GM12878 (cell line): ENCODE data around the gene GPR61. TPM values are rescaled to one million over a fixed set of nuclear protein-coding genes. Genes with fewer than 3 reads are reported as not detected.

Experiments
- ATAC-seq: fragments of 200-7000 bp; cut with Tn5 transposase; 3 replicates; pipeline ENCODE4 v1.9.1; 2020; ENCODE audit warnings: mild to moderate bottlenecking, moderate library complexity
- BruUV-seq: library from RNA; stranded (reverse); fragments of 400-500 nt; replicated peaks from 2 replicates; lab custom pipeline; 2021; lab: Mats Ljungman, UMichigan
- CTCF ChIA-PET: fragments of 300-600 bp; sonication (Branson Sonifier 250); formaldehyde crosslinking; extraction: SDS; loops from one replicate; lab custom pipeline; 2021; ENCODE audit warnings: inconsistent platforms; lab: Yijun Ruan, JAX
- POLR2A ChIA-PET: fragments of 350-600 bp; formaldehyde crosslinking; extraction: SDS; loops from one replicate; lab custom pipeline; 2021; ENCODE audit warnings: inconsistent platforms; lab: Charles Lee
- RAD21 ChIA-PET: fragments of 300-600 bp; sonication (Branson Sonifier 250); formaldehyde crosslinking; loops from one replicate; lab custom pipeline; 2023; ENCODE audit warnings: antibody characterized with exemption; ENCODE audit not compliant: unreplicated experiment; lab: Charles Lee
- SMC1A ChIA-PET: fragments of 300-600 bp; sonication (Branson Sonifier 250); formaldehyde crosslinking; loops from one replicate; lab custom pipeline; 2023; ENCODE audit not compliant: unreplicated experiment, uncharacterized antibody; lab: Charles Lee
- DNase-seq: peaks from one replicate; pipeline ENCODE4 v3.0.0-alpha.2; 2011; ENCODE audit warnings: low read depth, low spot score
- FAIRE-seq: peaks from 3 replicates; lab custom pipeline; 2011; peaks lifted over from hg19 to GRCh38; lab: Jason Lieb, UNC
- H2AFZ ChIP-seq: 2 replicates; pipeline ENCODE4 v1.6.0; 2011; ENCODE audit warnings: low read depth, low read length, control low read depth; ENCODE audit not compliant: control insufficient read depth
- H3K27ac ChIP-seq: 2 replicates; pipeline ENCODE4 v1.5.1; 2011; ENCODE audit warnings: control low read depth; ENCODE audit not compliant: control insufficient read depth, insufficient read depth
- H3K27me3 ChIP-seq, 2 experiments: replicated peaks in 1 of 2; 2 replicates each; pipeline versions ENCODE4 v1.6.0 to v1.6.1; 2011; ENCODE audit warnings: low read length in 1 of 2; ENCODE audit not compliant: control insufficient read depth in 2 of 2, insufficient read depth in 2 of 2
- H3K36me3 ChIP-seq, 2 experiments: 2 replicates each; pipeline ENCODE4 v1.5.1; 2011; ENCODE audit warnings: low read length in 1 of 2; ENCODE audit not compliant: control insufficient read depth in 2 of 2, insufficient read depth in 2 of 2
- H3K4me1 ChIP-seq: 2 replicates; pipeline ENCODE4 v1.6.1; 2011; ENCODE audit warnings: mild to moderate bottlenecking, low read length, moderate library complexity, mixed read lengths; ENCODE audit not compliant: control insufficient read depth, insufficient read depth
- H3K4me2 ChIP-seq: 2 replicates; pipeline ENCODE4 v1.6.0; 2011; ENCODE audit warnings: control low read depth; ENCODE audit not compliant: control insufficient read depth, insufficient read depth
- H3K4me3 ChIP-seq: fragments of 200-600 bp; sonication (generic); 2 replicates; pipeline ENCODE4 v1.5.1; 2016
- H3K79me2 ChIP-seq: 2 replicates; pipeline ENCODE4 v1.6.0; 2011; ENCODE audit warnings: low read length; ENCODE audit not compliant: control insufficient read depth, insufficient read depth
- H3K9ac ChIP-seq: 2 replicates; pipeline ENCODE4 v1.8.0; 2011; ENCODE audit warnings: low read length, control low read depth, mixed read lengths; ENCODE audit not compliant: control insufficient read depth, insufficient read depth
- H3K9me3 ChIP-seq: replicated peaks from 3 replicates; pipeline ENCODE4 v1.5.1; 2011; ENCODE audit warnings: mild to moderate bottlenecking, low read length; ENCODE audit not compliant: control insufficient read depth, insufficient read depth
- H4K20me1 ChIP-seq: 2 replicates; pipeline ENCODE4 v1.6.0; 2011; ENCODE audit not compliant: control insufficient read depth, insufficient read depth
- ATF3 ChIP-seq: IDR thresholded peaks from 2 replicates; pipeline ENCODE4 v1.6.1; 2011; ENCODE audit warnings: low read depth, mild to moderate bottlenecking, low read length, moderate library complexity, borderline replicate concordance; ENCODE audit errors: extremely low read depth
- HDGF ChIP-seq: fragments of 450-650 bp; IDR thresholded peaks from 2 replicates; pipeline ENCODE4 v1.6.1; 2016; ENCODE audit warnings: antibody characterized with exemption
- POU2F2 ChIP-seq: IDR thresholded peaks from 3 replicates; pipeline ENCODE4 v1.6.1; 2011; ENCODE audit warnings: low read depth, mild to moderate bottlenecking, low read length, borderline replicate concordance
- RCOR1 ChIP-seq: conservative IDR thresholded peaks from 2 replicates; pipeline ENCODE4 v1.6.1; 2012; ENCODE audit warnings: low read depth, low read length, improper control_type of control experiment
- SRF ChIP-seq, 2 experiments: IDR thresholded peaks; 2 replicates each; pipeline ENCODE4 v1.6.1; 2011; ENCODE audit warnings: low read depth in 2 of 2, low read length in 2 of 2, mild to moderate bottlenecking in 1 of 2, moderate library complexity in 1 of 2
- TCF12 ChIP-seq: IDR thresholded peaks from 2 replicates; pipeline ENCODE4 v1.6.1; 2011; ENCODE audit warnings: low read depth, mild to moderate bottlenecking, low read length
- YY1 ChIP-seq: IDR thresholded peaks from 2 replicates; pipeline ENCODE4 v1.6.1; 2011; ENCODE audit warnings: low read depth, mild to moderate bottlenecking, low read length
- WGBS: methylation state at CpG from one replicate; pipeline ENCODE4 v1.1.6; 2016; ENCODE audit warnings: low lambda C conversion rate; ENCODE audit not compliant: insufficient replicate concordance, insufficient coverage; ENCODE audit errors: missing lambda C conversion rate; 5-methylcytosine and 5-hydroxymethylcytosine counted together
- in situ Hi-C: fragments of 300-500 bp; cut with MboI; formaldehyde crosslinking; loops from 9 replicates; pipeline ENCODE4 v1.14.3; 2018; ENCODE audit warnings: mixed read lengths
- intact Hi-C: fragments of 100-400 bp; cut with micrococcal nuclease; formaldehyde crosslinking; loops from one replicate; pipeline ENCODE4 v1.14.2; 2022; ENCODE audit not compliant: unreplicated experiment
- polyA plus RNA-seq, 11 experiments: library from polyadenylated mRNA; depleted of rRNA in 4 of 11; unstranded in 6 of 11; stranded (reverse) in 5 of 11; fragments of >200 nt; fragmentation: Nextera tagmentation in 4 of 11; fragmentation: Illumina TruSeq in 1 of 11; extraction: Ambion mirVana in 4 of 11; extraction: Trizol in 1 of 11; gene quantifications; 1 replicate in 1 of 11; 2 replicates in 10 of 11; pipeline versions ENCODE4 v1.2.1 to v1.2.3, GENCODE V29; 2011 to 2016; ENCODE audit warnings: inconsistent platforms in 2 of 11, missing spikeins in 2 of 11, low read depth in 1 of 11
- total RNA-seq, 4 experiments: library from RNA; depleted of rRNA in 3 of 4; stranded (reverse); fragments of >200 nt in 3 of 4; fragmentation: Illumina TruSeq in 1 of 4; extraction: Trizol in 1 of 4; gene quantifications; 2 replicates each; pipeline versions ENCODE4 v1.2.1 to v1.2.3, GENCODE V29; 2013 to 2021
- TF ChIP-seq, protein P1 (sequence below): fragments of 450-650 bp; IDR thresholded peaks from 2 replicates; pipeline ENCODE4 v1.6.1; 2014; ENCODE audit warnings: mild to moderate bottlenecking
- TF ChIP-seq, protein P2 (sequence below): fragments of 450-650 bp; IDR thresholded peaks from 2 replicates; pipeline ENCODE4 v1.6.1; 2017; ENCODE audit warnings: mild to moderate bottlenecking, moderate library complexity

Gene GPR61
- total and polyA plus RNA-seq, 10 of the 15 experiments (the other 5 are each of a cell fraction or from before 2014, with no cell fraction given): 0.19 to 1.1 (median 0.35) TPM; not detected in 2

GRCh38 chr1:109527846-109528695 is 11.6 kb upstream of the GPR61 start:
- Histone ChIP-seq H3K4me1 (peaks cover 24% of the 10 kb centered on the region), H3K27me3 (no peaks in the 10 kb centered on the region), H3K27ac (peak overlapping the region; percentile 28; the same call in 1 of the 2 replicates), H3K36me3 (no peaks in the 10 kb centered on the region), H3K79me2 (no peaks in the 10 kb centered on the region), H3K9me3 (no peaks in the 10 kb centered on the region), H3K4me2 (peak overlapping the region; percentile 62; the same call in 1 of the 2 replicates), H3K9ac (no peak overlapping the region), H2AFZ (peak overlapping the region; percentile 45), H4K20me1 (no peaks in the 10 kb centered on the region), H3K4me3 (no peak overlapping the region)
- 60% methylated on average over 9 of the region's 9 CpGs for WGBS
- in situ Hi-C loops: no loop called here
- intact Hi-C loops: no loop called here
- ChIA-PET CTCF (interaction anchor here (0.8 to 21.3 kb wide), 8 partner anchors 22 to 457 kb away, joined by 3 to 1280 read pairs (median 4); partner anchors contain the start of genes AHCYL1, AMIGO1 and CYB561D1), SMC1A (interaction anchor here (0.6 to 12.8 kb wide), 8 partner anchors 11 to 251 kb away, joined by 3 to 431 read pairs (median 9); partner anchors contain the start of genes AMIGO1, ATXN7L2, CYB561D1 and GPR61), RAD21 (interaction anchor here (1.0 to 10.3 kb wide), 8 partner anchors 18 to 264 kb away, joined by 3 to 422 read pairs (median 6); partner anchors contain the start of genes AMIGO1, ATXN7L2, CYB561D1 and GNAI3), POLR2A (interaction anchor here (0.7 to 2.0 kb wide), 9 partner anchors 13 to 274 kb away, joined by 3 to 10 read pairs (median 4); partner anchors contain the start of genes ATXN7L2 and CYB561D1)
- no TSS peak for BruUV-seq
- DNase-seq (no peak), ATAC-seq (no peak), FAIRE-seq (no peak)
- TF ChIP-seq HDGF (0 out of 2 replicates have a peak, but pooled peaks have one; percentile 44), ATF3 (no peak), RCOR1 (no peak), TCF12 (no peak), POU2F2 (no peak), SRF (IDR thresholded peaks at IDR 0.05; ENCODE audit: low read depth in 2 of 2, low read length in 2 of 2) (no peak), YY1 (no peak)
- TF ChIP-seq, protein P1, sequence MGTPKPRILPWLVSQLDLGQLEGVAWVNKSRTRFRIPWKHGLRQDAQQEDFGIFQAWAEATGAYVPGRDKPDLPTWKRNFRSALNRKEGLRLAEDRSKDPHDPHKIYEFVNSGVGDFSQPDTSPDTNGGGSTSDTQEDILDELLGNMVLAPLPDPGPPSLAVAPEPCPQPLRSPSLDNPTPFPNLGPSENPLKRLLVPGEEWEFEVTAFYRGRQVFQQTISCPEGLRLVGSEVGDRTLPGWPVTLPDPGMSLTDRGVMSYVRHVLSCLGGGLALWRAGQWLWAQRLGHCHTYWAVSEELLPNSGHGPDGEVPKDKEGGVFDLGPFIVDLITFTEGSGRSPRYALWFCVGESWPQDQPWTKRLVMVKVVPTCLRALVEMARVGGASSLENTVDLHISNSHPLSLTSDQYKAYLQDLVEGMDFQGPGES: no peak
- TF ChIP-seq, protein P2, sequence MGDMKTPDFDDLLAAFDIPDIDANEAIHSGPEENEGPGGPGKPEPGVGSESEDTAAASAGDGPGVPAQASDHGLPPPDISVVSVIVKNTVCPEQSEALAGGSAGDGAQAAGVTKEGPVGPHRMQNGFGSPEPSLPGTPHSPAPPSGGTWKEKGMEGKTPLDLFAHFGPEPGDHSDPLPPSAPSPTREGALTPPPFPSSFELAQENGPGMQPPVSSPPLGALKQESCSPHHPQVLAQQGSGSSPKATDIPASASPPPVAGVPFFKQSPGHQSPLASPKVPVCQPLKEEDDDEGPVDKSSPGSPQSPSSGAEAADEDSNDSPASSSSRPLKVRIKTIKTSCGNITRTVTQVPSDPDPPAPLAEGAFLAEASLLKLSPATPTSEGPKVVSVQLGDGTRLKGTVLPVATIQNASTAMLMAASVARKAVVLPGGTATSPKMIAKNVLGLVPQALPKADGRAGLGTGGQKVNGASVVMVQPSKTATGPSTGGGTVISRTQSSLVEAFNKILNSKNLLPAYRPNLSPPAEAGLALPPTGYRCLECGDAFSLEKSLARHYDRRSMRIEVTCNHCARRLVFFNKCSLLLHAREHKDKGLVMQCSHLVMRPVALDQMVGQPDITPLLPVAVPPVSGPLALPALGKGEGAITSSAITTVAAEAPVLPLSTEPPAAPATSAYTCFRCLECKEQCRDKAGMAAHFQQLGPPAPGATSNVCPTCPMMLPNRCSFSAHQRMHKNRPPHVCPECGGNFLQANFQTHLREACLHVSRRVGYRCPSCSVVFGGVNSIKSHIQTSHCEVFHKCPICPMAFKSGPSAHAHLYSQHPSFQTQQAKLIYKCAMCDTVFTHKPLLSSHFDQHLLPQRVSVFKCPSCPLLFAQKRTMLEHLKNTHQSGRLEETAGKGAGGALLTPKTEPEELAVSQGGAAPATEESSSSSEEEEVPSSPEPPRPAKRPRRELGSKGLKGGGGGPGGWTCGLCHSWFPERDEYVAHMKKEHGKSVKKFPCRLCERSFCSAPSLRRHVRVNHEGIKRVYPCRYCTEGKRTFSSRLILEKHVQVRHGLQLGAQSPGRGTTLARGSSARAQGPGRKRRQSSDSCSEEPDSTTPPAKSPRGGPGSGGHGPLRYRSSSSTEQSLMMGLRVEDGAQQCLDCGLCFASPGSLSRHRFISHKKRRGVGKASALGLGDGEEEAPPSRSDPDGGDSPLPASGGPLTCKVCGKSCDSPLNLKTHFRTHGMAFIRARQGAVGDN: 0 out of 2 replicates have a peak, but pooled peaks have one; percentile 24
